GM19463 (cell line): ENCODE results near the gene PCGF5.
"Not testable (repeated sequence)": the region's sequence is repeated elsewhere in the genome, so short reads cannot be mapped to it uniquely, and the experiment has no call there.

Experiments
- ATAC-seq: cut with Tn5 transposase; IDR thresholded peaks from one replicate; pipeline ENCODE4 v1.9.1; 2021; ENCODE audit warnings: mild to moderate bottlenecking, moderate library complexity; ENCODE audit not compliant: unreplicated experiment

Gene PCGF5

DNA sequence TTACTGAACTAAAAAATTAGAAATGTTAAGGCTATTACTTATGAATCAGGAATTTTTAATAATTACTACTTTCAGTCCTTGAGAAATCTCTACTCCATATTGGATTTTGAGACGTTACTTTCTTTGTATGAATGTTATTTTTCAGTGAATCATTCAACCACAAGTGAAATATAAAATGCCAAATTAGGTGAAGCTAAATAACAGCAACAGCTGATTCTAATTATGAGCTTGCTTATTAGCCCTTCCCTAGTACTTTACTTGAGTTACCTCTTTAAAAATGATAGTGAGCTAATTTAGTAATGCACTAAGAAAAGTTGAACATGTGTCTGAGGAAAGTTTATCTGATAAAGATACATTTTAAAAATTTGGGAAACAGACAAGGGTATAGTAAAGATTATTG lies 51.4 kb downstream of the PCGF5 start:
- no peak for ATAC-seq

DNA sequence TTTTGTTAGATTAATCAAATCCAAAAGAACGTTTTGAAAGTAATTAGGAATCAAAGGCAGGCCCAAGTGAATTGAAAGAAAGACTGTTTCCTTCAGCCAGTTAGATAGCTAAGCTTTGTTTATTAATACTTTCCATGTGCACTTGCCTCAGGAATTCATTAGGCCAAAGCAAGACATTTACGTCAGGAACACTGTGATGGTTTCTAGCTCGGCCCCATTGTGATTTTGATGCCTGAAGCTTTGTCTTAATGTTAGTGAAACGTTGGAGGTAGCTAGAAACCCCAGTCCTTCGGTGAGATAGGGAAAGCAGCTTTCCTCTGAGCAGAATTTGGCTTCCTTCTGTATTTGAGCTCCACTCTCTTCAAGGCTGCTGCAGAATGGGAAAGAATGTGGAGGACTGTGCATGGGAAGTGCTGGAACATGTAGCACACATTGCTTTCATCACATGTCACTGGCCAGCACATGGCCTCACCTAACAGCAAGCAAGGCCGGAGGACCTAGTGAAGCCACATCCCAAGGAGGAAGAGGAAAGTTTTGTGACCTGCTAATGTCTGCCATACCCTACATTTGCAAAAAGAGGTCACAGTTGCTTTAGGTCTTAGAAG lies 64.1 kb downstream of the PCGF5 start:
- no peak for ATAC-seq

DNA sequence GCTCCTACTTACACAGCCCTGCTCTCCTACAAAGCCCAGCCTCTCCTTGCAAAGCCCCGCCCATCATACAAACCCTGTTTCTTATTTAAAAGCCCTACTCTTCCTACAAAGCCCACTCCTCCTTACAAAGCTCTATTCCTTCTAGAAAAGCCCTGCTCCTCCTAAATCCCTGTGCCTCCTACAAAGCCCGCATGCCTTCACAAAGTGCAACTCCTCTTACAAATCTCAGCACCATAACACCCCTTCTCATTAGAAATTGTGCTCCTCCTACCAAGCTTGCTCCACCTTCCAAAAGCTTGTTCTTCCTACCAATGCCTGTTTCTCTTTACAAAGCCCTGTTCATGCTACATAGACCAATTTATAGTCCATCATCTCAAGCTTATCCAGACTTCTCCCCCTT lies 66.1 kb downstream of the PCGF5 start:
- no peak for ATAC-seq

DNA sequence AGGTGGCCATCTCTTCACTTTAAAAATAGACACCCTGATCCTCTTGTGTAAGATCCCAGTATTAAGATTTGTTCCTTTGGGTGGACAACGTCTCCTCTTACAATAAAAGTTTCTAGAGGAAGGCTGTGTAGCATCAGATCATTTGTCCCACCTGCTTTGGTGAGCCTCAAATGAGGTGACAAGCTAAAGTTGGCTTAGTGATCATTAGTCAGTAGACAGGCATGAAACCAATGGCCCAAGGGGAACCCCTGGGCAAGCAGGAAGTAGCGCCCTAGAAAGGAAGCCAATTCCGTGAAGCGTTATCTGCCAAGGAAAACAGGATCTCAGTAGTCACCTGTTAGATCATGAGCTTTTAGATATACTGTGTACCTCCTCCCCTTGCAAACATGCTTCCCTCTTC lies 66.8 kb downstream of the PCGF5 start:
- ATAC-seq, result no peak

DNA sequence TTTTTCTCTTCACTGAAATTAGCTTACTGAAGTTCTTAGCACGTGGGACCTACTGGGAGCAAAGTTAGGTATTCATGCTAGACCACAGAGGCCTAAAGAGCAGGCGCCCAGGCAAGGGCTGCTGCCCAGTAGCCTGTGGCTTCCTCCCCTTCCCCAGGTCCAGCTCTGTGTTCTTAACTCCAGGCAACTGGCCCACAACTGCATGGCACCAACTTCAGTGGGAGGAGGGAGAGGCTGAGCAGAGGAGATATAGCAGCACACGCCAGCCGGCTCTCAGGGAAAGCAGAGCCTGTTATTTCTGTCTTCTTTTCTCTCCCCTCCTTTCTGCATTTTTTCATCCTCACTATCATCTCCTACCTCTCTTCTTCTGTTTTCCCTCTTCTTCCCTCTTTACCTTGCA lies 67.4 kb downstream of the PCGF5 start:
- no peak for ATAC-seq

DNA sequence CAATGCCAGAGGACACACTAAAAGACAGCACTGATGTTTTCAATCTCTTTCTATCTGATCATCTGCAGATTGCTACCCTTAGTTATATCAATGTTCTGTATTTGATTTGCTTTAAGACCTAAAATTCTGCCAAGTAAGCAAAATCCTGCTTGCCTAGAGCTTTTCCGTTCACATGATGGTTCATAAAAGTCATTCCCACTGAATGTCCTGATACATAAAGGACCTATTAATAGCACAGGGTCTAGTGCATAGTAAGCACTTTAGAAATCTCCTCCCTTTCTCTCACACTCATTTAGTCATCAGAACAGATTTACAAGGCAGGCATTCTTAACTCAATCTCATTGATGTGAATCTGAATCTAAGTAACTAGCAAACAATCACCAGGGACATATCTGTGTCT lies 68.8 kb downstream of the PCGF5 start:
- ATAC-seq, result no peak

DNA sequence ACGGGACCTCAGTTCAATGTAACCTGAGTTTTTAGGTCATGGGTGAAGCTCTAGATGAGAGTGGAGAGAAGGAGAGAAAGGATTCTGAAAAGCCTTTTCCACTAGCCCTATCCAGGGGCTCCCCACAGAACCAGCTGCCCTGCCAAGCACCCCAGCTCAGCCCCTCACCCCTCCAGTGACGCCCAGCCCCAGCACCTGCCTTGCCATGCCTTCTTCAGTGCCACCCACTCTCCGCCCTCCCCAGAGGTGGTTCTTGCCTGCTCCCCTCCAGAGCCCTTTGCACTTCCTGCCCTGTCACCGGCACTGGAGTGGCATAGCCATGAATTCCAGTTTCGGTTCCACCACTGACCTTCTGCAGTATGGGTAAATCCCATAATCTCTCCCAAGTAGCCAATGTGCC lies 70.1 kb downstream of the PCGF5 start:
- ATAC-seq, result no peak

DNA sequence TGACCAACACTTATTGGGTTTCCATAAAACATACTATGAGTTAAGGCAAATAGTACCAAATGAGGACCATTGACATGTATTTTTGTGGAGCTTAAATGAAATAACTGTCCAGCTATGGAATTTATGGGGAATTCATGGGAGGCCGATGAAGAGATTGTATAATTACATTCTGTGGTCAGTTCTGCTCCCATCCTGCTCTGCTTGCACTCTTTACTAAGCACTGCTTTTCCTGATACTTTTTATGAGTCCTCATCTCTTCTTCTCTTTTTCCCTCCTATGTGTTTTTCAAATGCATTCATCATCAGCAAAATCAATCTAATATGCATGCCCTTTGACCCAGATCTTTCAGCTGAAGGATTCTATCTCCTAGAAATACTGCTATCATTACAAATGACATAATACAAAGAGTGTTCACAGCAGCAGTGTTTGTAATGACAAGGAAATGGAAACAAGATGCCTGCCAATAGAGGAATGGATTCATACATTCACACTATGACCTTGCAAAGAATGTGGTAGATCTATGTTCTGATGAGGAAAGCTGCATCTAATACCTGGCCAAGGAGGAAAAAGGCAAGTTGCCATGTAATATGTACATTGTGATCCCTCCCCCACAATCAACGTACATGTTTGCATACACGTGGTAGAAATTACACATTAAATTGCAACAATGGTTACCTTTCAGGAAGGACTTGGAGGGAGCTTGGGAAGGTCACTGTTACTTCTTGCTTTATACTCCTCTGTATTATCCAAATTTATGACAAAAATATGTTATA lies 73.9 kb downstream of the PCGF5 start:
- no peak for ATAC-seq

DNA sequence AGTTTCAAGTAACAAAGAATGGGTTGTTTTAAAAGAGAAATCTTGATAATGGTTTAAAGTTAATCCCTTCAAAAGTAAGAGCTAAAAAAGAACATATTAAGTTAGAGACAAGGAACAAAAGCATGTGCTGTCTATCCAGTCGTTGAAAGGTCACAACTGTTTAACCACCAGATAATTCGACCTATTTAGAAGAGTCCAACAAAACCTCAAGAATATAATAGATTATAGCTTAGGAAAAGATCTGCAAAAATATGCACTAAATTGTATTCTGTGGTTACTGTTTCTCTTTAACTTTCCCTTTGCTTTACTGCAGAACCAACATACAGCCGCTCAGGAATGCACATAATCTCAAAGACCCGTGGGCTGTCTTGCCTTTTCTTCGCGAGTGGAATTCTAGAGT lies 74.9 kb downstream of the PCGF5 start:
- no peak for ATAC-seq

DNA sequence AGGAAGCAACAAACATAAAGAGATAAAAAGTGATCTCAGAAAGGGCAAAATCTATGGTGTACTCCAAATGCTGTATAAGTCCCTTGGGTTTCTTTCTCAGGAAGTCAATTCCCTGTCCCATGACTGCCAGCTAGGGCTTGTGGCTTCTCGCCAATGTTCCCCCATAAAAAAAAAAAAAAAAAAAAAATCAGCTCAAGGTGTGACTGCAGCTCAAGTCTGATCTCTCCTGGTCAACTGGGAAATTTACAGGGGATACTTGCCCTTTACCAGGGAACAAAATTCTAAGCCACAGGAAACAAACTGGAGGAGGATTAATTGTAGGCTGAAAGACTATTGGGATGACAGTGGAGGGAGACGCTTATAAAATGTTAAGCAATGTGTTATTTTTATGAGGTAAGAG lies 76.0 kb downstream of the PCGF5 start:
- no peak for ATAC-seq

DNA sequence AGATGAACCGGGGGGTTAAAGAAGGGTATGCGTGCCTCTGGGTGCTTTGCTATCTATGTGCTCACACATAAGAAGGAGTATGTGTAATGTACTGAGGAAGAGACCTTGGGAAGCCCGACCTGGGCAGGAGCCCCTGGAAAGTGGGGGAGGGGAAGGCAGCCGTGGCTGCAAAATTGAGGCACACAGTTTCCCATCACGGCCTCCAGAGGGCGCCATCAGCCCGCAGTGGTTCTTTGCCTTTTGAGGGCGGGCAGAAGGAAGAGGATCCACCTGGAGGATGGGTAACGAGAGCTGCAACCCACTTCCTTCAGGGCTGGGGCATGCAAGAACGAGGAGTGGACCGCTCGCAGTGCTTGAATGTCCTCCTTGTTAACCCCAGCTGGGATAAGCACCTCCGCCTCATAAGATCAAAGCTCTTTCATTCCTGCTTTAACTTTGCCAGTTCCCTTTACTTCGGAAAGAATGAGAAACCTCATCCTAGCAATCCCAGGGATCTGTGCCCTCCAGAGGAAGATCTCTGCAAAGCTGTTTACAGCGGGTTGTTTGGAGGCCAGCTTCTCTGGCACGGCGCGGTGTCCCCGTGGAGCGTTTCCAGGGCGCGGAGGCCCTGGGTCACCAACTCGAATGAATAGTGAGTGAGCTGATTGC lies 77.9 kb downstream of the PCGF5 start:
- ATAC-seq, result peak; percentile 91

DNA sequence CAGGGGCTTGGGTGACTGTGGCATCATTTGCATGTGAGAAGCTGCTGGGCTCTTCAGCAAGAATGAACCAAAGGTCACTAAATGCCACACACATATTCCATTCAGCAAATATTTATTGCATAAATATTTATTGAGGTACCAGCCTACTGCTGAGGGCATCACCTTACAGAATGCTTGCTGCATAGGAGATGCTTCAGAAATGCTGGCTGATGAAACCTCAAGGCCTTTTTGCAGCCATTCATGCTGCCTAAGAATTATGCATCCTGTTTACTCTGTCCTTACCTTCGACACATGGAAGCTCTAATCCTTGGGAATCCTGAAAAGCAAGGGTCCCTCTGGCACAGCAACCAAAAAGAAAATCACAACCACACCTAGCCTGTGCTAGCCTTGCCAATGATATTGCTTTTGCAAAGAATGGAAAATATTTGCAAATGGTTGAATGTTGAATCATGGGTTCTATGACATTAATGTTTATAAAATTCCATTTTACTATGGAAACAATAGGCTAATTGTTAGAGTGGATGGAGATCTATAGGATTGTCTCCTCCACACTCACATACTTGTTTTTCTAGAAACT lies 79.6 kb downstream of the PCGF5 start:
- no peak for ATAC-seq

DNA sequence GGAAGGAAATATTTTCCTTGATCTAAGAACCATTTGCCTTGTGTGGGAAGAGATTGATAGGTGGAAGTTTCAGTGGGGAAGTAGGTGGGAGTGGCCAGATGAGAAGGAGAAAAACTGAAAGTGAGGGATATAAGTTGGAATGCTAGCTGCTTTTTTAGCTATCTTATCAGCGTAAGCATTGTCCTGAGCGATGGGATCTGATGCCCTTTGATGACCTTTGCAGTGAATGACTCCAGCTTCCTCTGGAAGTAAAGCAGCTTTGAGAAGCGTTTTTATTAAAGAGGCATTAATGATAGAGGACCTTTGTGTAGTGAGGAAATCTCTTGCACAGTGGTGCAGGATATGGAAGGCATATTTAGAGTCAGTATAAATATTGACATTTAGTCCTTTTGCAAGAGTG lies 82.5 kb downstream of the PCGF5 start:
- ATAC-seq, result not testable (repeated sequence)

DNA sequence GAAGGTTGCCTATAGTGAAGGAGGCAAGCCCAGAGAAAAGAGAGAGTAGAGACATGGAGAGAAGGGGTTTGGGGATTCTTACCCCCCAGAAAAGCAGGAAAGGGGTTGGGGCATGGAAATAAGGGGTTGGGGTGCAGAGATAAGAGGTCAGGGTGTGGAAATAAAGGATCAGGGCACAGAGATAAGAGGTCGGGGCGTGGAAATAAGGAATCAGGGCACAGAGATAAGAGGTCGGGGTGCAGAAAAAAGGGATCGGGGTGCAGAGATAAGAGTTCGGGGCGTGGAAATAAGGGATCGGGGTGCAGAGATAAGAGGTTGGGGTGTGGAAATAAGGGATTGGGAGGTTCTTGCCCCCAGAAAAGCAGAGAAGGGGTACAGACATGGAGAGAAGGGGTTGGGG lies 85.5 kb downstream of the PCGF5 start:
- ATAC-seq, result not testable (repeated sequence)

DNA sequence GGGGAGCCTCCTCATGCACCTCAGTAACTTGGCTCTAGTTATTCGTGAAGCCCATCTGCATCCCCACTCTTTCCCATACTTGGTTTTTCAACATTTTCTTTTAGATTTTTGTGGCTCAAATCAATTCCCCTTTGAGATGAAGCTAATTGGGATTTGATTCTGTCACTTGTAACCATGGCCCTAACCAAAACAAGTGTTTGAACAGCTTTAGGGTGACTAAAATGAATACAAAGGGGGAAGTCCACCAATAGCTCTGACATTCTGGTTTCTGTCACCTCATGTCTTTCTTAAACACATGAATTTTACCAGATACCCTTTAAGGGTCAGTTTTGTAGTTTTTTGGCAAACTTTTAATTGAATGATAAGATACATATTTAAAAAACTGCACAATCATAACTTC lies 87.0 kb downstream of the PCGF5 start:
- no peak for ATAC-seq

DNA sequence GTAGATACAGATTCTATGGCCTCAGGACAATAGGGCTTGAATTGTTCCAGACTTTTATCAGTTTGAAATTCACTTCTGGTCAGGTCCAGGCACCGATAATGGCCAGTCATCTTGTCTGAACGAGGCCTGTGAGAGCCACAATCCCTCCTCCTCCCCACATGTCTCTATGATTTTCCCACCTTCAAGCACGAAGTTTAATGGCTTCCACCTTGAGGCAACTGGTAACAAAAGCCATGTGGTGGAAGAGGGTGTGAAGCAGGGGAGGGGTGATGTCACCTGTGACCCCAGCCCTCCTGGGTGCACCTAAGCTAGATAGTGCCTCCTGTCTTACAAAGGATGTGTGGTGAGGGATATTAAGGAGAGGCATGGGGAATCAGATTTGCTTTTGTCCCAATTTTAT lies 89.2 kb downstream of the PCGF5 start:
- ATAC-seq, result no peak

DNA sequence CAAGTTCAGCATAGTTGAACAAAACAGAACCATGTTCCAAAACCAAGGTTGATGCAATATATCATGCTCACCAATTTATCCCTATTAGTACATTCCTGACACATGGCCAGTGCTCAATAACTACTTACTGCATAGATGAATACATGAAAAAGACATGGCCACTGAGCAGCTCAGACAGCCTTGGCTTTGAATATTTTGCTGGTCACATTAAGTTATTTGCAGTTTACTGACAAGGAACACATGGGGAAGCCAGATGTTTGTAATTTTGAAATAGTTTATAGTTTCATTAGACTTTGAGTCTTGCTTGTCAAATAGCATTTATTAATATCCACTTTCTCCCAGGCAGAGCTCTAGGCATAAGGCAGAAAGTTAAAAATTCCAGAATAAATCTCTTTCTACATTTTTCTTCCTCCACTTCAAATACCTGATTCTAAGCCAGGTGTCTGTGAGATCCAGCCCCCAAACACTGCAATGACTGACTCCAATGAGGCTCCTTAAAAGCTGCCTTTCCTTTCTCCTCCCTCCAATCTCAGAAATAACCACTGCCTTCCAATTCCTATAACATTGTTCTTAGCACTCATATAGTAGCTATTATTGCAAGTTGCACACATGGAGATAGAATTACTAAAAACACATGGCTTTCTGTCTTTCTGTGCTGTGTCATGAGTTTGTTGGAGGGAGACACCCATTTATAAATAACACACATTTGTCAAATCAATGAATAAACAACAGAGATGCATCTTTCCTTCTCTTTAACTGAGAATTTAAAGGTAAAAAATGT lies 91.3 kb downstream of the PCGF5 start:
- no peak for ATAC-seq

DNA sequence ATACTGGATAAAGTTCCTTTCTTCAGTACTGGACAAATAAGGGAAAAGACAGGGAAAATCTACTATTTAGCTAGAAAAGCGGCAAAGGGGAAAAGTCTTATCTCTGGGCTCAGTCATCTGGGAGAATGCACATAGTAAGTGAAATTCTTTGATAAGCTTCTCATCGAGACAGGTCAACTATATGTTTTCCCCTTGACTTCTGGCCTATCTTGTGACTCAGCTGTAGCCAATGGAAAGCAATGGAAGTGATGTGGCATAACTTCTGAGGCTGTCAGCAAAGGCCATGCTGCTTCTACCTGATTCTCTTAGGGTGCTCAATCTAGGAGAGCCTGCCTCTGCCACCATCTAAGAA lies 91.9 kb downstream of the PCGF5 start:
- no peak for ATAC-seq

DNA sequence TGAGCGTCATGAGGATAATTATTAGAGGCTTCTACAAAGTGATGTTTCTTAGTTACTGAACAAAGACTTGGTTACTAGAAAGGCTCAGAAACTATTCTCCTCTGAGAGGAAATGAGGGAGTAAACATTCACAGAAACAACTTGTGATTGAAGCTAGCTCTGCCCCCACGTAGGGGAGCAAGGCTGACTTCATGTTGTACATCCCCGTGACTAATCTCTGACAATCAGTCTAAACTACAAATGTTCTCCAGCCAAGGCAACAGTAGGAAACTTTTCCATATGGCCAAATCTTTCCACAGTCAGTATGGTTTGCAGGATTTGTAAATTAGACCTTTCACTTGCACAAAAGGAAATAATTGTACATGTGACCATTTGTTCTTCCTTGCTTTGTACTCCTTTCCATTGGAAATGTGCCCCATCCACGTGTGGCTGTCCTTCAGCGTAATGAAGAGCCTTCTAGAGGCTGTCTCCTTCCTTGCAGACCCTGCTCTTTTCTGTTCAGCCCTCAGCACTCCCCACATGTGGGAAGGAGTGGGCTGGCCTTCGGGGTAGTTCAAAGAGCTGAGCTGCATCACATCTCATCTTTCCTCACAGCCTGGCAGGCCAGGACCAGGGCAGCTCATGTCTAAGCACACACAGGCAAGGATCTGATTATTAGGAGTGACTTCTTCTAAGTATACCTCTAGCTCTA lies 93.5 kb downstream of the PCGF5 start:
- ATAC-seq, result no peak

DNA sequence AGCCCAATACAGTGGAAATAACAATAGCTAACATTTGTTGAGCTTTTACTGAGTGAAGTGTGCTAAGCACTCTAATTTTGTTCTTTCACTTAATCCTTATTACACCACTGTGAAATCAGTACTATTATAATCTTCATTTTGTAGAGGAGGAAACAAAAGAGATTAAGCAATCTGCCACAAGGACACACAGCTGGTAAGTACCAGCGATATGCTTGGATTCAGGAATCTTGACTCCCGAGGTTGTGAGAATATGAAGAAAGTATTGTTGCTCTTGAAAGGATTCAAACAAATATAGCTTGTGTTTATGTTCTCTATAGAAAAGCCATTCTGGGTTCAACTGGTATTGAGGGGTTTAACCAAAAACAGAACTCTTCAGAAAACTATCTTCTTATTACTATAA lies 96.0 kb downstream of the PCGF5 start:
- no peak for ATAC-seq

DNA sequence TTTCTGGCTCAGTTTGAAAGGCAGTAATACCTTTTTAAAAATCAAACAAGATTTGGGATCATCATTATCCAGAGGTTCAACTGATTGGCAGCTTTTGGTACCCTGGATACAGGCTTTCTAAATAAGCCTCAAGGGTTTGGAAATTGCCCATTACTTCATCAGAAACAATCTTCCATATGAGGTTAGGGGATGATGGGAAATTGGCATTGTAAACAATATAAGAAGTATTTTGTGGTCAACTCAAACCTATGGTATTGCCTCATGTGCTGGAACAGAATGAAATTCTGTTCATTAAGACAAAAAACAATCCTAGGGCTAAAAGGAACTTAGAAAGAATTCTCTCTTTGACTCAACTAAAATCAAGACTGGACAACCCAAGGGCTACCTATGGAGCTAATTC lies 97.1 kb downstream of the PCGF5 start:
- no peak for ATAC-seq
